H9 (cell line): ENCODE measurements around the gene EPS8. TPM values are rescaled to one million over a fixed set of nuclear protein-coding genes. Genes with fewer than 3 reads are reported as not detected.
A peak's percentile ranks its signal among the peaks of the same experiment; 100 is the strongest.

ENCODE experiments used
- DNase-seq: peaks from one replicate; pipeline ENCODE4 v3.0.0-alpha.2; 2017
- H2AFZ ChIP-seq: one replicate; pipeline ENCODE4 v1.6.1; 2013; ENCODE audit warnings: mild to moderate bottlenecking, low read length, control low read depth, moderate library complexity
- H2AK5ac ChIP-seq: 2 replicates; pipeline ENCODE4 v1.6.1; 2013; ENCODE audit warnings: low read length, control low read depth, mixed read lengths; ENCODE audit not compliant: insufficient read length
- H2BK120ac ChIP-seq: one replicate; pipeline ENCODE4 v1.6.1; 2013; ENCODE audit warnings: low read depth, mild to moderate bottlenecking, low read length, control low read depth, inconsistent platforms; ENCODE audit not compliant: poor library complexity, severe bottlenecking
- H2BK12ac ChIP-seq: 2 replicates; pipeline ENCODE4 v1.6.1; 2013; ENCODE audit warnings: low read length, control low read depth, mixed read lengths, low read depth; ENCODE audit not compliant: insufficient read length
- H2BK15ac ChIP-seq: 2 replicates; pipeline ENCODE4 v1.6.1; 2013; ENCODE audit warnings: low read depth, low read length, control low read depth
- H2BK20ac ChIP-seq: one replicate; pipeline ENCODE4 v1.6.1; 2013; ENCODE audit warnings: low read depth, mild to moderate bottlenecking, low read length, control low read depth, inconsistent platforms; ENCODE audit not compliant: poor library complexity, severe bottlenecking
- H2BK5ac ChIP-seq: 2 replicates; pipeline ENCODE4 v1.6.1; 2013; ENCODE audit warnings: low read length, control low read depth, mixed read lengths; ENCODE audit not compliant: insufficient read length
- H3K14ac ChIP-seq: 2 replicates; pipeline ENCODE4 v1.6.1; 2013; ENCODE audit warnings: low read length, control low read depth; ENCODE audit not compliant: insufficient read depth
- H3K18ac ChIP-seq: 2 replicates; pipeline ENCODE4 v1.6.1; 2013; ENCODE audit warnings: low read depth, mild to moderate bottlenecking, mixed read lengths, low read length, control low read depth; ENCODE audit not compliant: insufficient read length
- H3K23ac ChIP-seq: 2 replicates; pipeline ENCODE4 v1.6.1; 2013; ENCODE audit warnings: low read length, control low read depth, mixed read lengths, low read depth; ENCODE audit not compliant: insufficient read length
- H3K23me2 ChIP-seq: 2 replicates; pipeline ENCODE4 v1.6.1; 2013; ENCODE audit warnings: low read depth, mild to moderate bottlenecking, mixed read lengths, low read length, control low read depth; ENCODE audit not compliant: insufficient read length, poor library complexity, severe bottlenecking
- H3K27ac ChIP-seq: 2 replicates; pipeline ENCODE4 v1.5.1; 2013; ENCODE audit warnings: low read length, control low read depth, mixed read lengths, low read depth; ENCODE audit not compliant: insufficient read length
- H3K27me3 ChIP-seq: 2 replicates; pipeline ENCODE4 v1.6.1; 2013; ENCODE audit warnings: low read length, control low read depth, inconsistent platforms; ENCODE audit not compliant: insufficient read depth
- H3K4ac ChIP-seq: 2 replicates; pipeline ENCODE4 v1.6.1; 2013; ENCODE audit warnings: low read depth, mild to moderate bottlenecking, control low read depth, inconsistent platforms, low read length, moderate library complexity
- H3K4me1 ChIP-seq: 2 replicates; pipeline ENCODE4 v1.6.1; 2013; ENCODE audit warnings: low read length, control low read depth, inconsistent platforms; ENCODE audit not compliant: insufficient read depth
- H3K4me2 ChIP-seq: 2 replicates; pipeline ENCODE4 v1.6.1; 2013; ENCODE audit warnings: low read length, control low read depth, mixed read lengths; ENCODE audit not compliant: insufficient read length, insufficient read depth
- H3K56ac ChIP-seq: 2 replicates; pipeline ENCODE4 v1.6.1; 2013; ENCODE audit warnings: low read depth, mild to moderate bottlenecking, mixed read lengths, low read length, control low read depth; ENCODE audit not compliant: insufficient read length
- H3K79me1 ChIP-seq: 2 replicates; pipeline ENCODE4 v1.6.1; 2013; ENCODE audit warnings: low read depth, mild to moderate bottlenecking, moderate library complexity, low read length, control low read depth, inconsistent platforms; ENCODE audit not compliant: insufficient read depth, poor library complexity, severe bottlenecking
- H3K79me2 ChIP-seq: 2 replicates; pipeline ENCODE4 v1.6.1; 2013; ENCODE audit warnings: low read length, control low read depth, inconsistent platforms; ENCODE audit not compliant: insufficient read depth
- H3K9ac ChIP-seq: 2 replicates; pipeline ENCODE4 v1.6.1; 2013; ENCODE audit warnings: low read length, control low read depth, mixed read lengths; ENCODE audit not compliant: insufficient read length; ENCODE audit errors: extremely low read depth
- H3K9me3 ChIP-seq: one replicate; pipeline ENCODE4 v1.6.1; 2013; ENCODE audit warnings: low read depth, low read length, inconsistent platforms; ENCODE audit not compliant: control insufficient read depth
- H3T11ph ChIP-seq: one replicate; pipeline ENCODE4 v1.6.1; 2013; ENCODE audit warnings: mild to moderate bottlenecking, low read length, control low read depth, inconsistent platforms
- H4K20me1 ChIP-seq: one replicate; pipeline ENCODE4 v1.6.1; 2013; ENCODE audit not compliant: control insufficient read depth, insufficient read length, insufficient read depth
- H4K5ac ChIP-seq: 2 replicates; pipeline ENCODE4 v1.6.1; 2013; ENCODE audit warnings: low read depth, mild to moderate bottlenecking, mixed read lengths, low read length, control low read depth; ENCODE audit not compliant: insufficient read length
- H4K8ac ChIP-seq: replicated peaks from 2 replicates; pipeline ENCODE4 v1.6.1; 2013; ENCODE audit warnings: low read length, control low read depth, mixed read lengths, low read depth; ENCODE audit not compliant: insufficient read length
- H4K91ac ChIP-seq: 2 replicates; pipeline ENCODE4 v1.6.1; 2013; ENCODE audit warnings: low read depth, mild to moderate bottlenecking, moderate library complexity, mixed read lengths, low read length, control low read depth; ENCODE audit not compliant: insufficient read length
- H3K27ac Mint-ChIP-seq, 3 experiments: 2 replicates in 2 of 3; 3 replicates in 1 of 3; pipeline ENCODE4 v1.8.0; 2020 to 2021; ENCODE audit warnings: mixed read lengths in 3 of 3, mild to moderate bottlenecking in 1 of 3, moderate library complexity in 1 of 3
- H3K27me3 Mint-ChIP-seq: 2 replicates; pipeline ENCODE4 v1.8.0; 2021; ENCODE audit warnings: low read depth, mild to moderate bottlenecking, moderate library complexity, mixed read lengths
- H3K36me3 Mint-ChIP-seq, 3 experiments: 2 replicates in 2 of 3; 3 replicates in 1 of 3; pipeline ENCODE4 v1.8.0; 2020 to 2021; ENCODE audit warnings: low read depth in 3 of 3, mixed read lengths in 3 of 3; ENCODE audit not compliant: insufficient read depth in 1 of 3
- H3K4me1 Mint-ChIP-seq, 2 experiments: 2 replicates each; pipeline ENCODE4 v1.8.0; 2020; ENCODE audit warnings: mixed read lengths in 2 of 2
- H3K4me3 Mint-ChIP-seq, 2 experiments: 2 replicates in 1 of 2; 3 replicates in 1 of 2; pipeline ENCODE4 v1.8.0; 2020 to 2021; ENCODE audit warnings: mild to moderate bottlenecking in 2 of 2, mixed read lengths in 2 of 2, moderate library complexity in 1 of 2
- H3K9me3 Mint-ChIP-seq, 2 experiments: 2 replicates in 1 of 2; 3 replicates in 1 of 2; pipeline ENCODE4 v1.8.0; 2020; ENCODE audit warnings: mild to moderate bottlenecking in 2 of 2, mixed read lengths in 2 of 2, moderate library complexity in 1 of 2
- WGBS: extraction: QIAGEN DNeasy Blood & Tissue Kit; methylation state at CpG from one replicate; pipeline ENCODE4 v1.1.7; 2013; ENCODE audit warnings: missing lambda C conversion rate, low lambda C conversion rate, mixed read lengths; ENCODE audit not compliant: insufficient read length; ENCODE audit errors: extremely low coverage; 5-methylcytosine and 5-hydroxymethylcytosine counted together
- total RNA-seq: library from RNA; stranded (reverse); gene quantifications from 2 replicates; pipeline ENCODE4 v1.2.1, GENCODE V29; 2021
- TF ChIP-seq, protein P1 (sequence below): fragments of 200-600 bp; sonication (generic); conservative IDR thresholded peaks from 3 replicates; pipeline ENCODE4 v1.8.0; 2021; ENCODE audit warnings: antibody characterized with exemption, mild to moderate bottlenecking

EPS8 gene
- total RNA-seq, 1 experiment from 2014 or later: 2.2 TPM

DNA sequence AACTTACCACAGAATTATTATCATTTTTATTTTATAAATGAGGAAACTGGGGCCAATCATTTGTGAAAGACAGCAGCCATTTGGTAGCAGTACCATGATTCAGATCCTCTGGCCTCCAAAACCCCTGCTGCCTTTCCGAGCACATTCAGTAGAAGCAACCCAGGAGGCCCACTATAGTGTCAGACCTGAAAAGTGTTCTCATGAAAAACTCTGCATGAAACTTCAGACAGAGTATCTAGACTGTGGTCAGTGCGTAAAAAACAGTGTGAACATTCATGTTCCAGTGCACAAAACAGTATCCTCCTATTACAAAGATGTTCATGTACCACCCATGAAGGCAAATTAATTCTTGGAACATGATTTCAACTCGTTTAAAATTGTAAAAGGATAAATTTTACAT lies 112.0 kb downstream of the EPS8 start:
- DNase-seq: no peak

More for the DNA sequence above, 112.0 kb downstream of the EPS8 start:
- H4K20me1 ChIP-seq: no peaks in the 10 kb centered on the region
- no peak overlapping the region for H4K91ac ChIP-seq
- Mint-ChIP-seq H3K9me3 (no peaks in the 10 kb centered on the region), H3K27ac (peak overlapping the region in 1 of 3 experiments; percentile 11; a peak in 1 of 7 replicates), H3K4me3 (no peak overlapping the region), H3K36me3 (no peaks in the 10 kb centered on the region), H3K27me3 (no peaks in the 10 kb centered on the region), H3K4me1 (peaks cover 12% of the 10 kb centered on the region in 2 experiments)
- H3K23me2 ChIP-seq: no peaks in the 10 kb centered on the region
- H2AFZ ChIP-seq: no peak overlapping the region
- TF ChIP-seq, protein P1, sequence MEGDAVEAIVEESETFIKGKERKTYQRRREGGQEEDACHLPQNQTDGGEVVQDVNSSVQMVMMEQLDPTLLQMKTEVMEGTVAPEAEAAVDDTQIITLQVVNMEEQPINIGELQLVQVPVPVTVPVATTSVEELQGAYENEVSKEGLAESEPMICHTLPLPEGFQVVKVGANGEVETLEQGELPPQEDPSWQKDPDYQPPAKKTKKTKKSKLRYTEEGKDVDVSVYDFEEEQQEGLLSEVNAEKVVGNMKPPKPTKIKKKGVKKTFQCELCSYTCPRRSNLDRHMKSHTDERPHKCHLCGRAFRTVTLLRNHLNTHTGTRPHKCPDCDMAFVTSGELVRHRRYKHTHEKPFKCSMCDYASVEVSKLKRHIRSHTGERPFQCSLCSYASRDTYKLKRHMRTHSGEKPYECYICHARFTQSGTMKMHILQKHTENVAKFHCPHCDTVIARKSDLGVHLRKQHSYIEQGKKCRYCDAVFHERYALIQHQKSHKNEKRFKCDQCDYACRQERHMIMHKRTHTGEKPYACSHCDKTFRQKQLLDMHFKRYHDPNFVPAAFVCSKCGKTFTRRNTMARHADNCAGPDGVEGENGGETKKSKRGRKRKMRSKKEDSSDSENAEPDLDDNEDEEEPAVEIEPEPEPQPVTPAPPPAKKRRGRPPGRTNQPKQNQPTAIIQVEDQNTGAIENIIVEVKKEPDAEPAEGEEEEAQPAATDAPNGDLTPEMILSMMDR: no peak
- no peak overlapping the region for H2BK20ac ChIP-seq
- no peak overlapping the region for H2BK5ac ChIP-seq
- H3K4me2 ChIP-seq: no peak overlapping the region
- no peaks in the 10 kb centered on the region for H3K27me3 ChIP-seq
- H4K8ac ChIP-seq: no peak overlapping the region
- no peak overlapping the region for H3K4ac ChIP-seq
- H3K9ac ChIP-seq: no peak overlapping the region
- H3K4me1 ChIP-seq: no peaks in the 10 kb centered on the region
- no peak overlapping the region for H3K18ac ChIP-seq
- H3K56ac ChIP-seq: no peak overlapping the region
- no peak overlapping the region for H2AK5ac ChIP-seq
- H3T11ph ChIP-seq: no peak overlapping the region
- H3K79me1 ChIP-seq: no peaks in the 10 kb centered on the region
- H3K23ac ChIP-seq: no peak overlapping the region
- H3K9me3 ChIP-seq: no peaks in the 10 kb centered on the region
- H2BK120ac ChIP-seq: no peak overlapping the region
- no CpG with 5 or more reads among the region's 3 CpGs for WGBS
- no peak overlapping the region for H3K27ac ChIP-seq
- no peaks in the 10 kb centered on the region for H3K79me2 ChIP-seq
- H2BK15ac ChIP-seq: no peak overlapping the region
- no peak overlapping the region for H4K5ac ChIP-seq
- H3K14ac ChIP-seq: no peak overlapping the region
- no peak overlapping the region for H2BK12ac ChIP-seq
